Measurements from ENCODE around the gene SSPN. TPM values are rescaled to one million over a fixed set of nuclear protein-coding genes. Genes with fewer than 3 reads are reported as not detected.

Gene SSPN
- total and polyA plus RNA-seq, 9 of the 15 experiments (the other 6 are each of a cell fraction or from before 2014, with no cell fraction given) = 0.40 TPM; not detected in 8

DNA sequence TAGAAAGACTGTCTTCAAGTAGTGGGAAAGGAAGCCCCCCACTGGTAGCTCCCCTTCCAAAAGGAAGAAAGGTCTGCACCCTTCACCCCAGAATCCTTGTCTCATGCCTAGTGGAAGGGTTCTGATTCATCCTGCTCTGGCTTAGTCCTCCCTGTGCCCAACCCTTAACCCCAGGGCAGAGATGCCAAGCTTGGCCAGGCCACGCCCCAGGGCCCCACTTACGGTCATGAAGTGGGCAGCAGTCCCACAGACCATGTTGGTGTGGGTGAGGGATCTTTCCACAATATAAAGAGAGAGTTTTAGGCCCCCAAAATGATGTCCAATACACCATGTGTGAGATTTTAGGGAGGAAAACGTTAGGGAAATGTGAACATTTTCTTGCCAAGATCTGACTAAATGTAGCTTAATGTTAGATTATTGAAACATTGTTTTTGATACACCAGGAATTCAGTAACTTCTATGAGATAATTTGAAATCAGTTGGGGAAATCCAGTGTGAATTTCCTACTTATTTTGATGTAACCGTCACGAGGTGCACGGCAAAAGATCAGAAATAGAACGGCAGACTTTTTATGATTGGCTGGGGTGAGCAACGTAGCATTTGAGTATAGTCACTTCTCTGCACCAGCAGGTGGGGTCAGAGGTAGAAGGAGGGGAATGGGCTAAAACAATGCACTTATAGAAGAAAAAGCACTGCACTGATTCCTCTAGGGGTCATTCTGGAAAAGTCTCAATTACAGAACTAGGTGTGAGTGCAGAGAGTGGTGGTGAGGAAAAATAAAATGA, 8.2 kb upstream of the SSPN start:
- ChIA-PET CTCF (ENCODE audit: low intra/inter-chr PET ratio) (interaction anchor here (0.8 kb wide), 1 partner anchor 247 kb away, joined by 3 read pairs; no protein-coding TSS in a partner anchor), POLR2A (interaction anchor here (0.6 kb wide), 1 partner anchor 1268 kb away, joined by 3 read pairs; no protein-coding TSS in a partner anchor)
- 1% methylated on average over 8 of the region's 8 CpGs for WGBS (ENCODE audit: insufficient coverage, low coverage, missing lambda C conversion rate)
- no peaks in the 10 kb centered on the region for H3K4me1 ChIP-seq (replicated peaks in 1 of 2; ENCODE audit: control insufficient read depth in 2 of 2, insufficient read depth in 2 of 2, low read length in 2 of 2)
- peak; percentile 51; the same call in 2 of the 3 replicates for ATAC-seq
- no peak overlapping the region for H2AFZ ChIP-seq (ENCODE audit: low read depth, low read length)
- intact Hi-C loops (cut with micrococcal nuclease) = no loop called here
- no peaks in the 10 kb centered on the region for H3K36me3 ChIP-seq (ENCODE audit: control insufficient read depth, insufficient read depth, low read length)
- no peak overlapping the region for H3K27ac ChIP-seq (ENCODE audit: extremely low read depth, low read depth, low read length)
- H3K27me3 ChIP-seq (ENCODE audit: control insufficient read depth in 2 of 2, insufficient read depth in 2 of 2, low read length in 2 of 2) = peaks cover 0 to 6% of the 10 kb centered on the region in 2 experiments; a peak in 2 of 5 replicates
- no peak overlapping the region for H3K4me2 ChIP-seq (ENCODE audit: insufficient read depth, low read length)
- H4K20me1 ChIP-seq (replicated peaks; ENCODE audit: control insufficient read depth, insufficient read depth, low read length) = no peaks in the 10 kb centered on the region
- peak in 1 of 4 experiments; percentile 3 for DNase-seq (ENCODE audit: extremely low read depth in 1 of 4, low spot score in 3 of 4)
- H3K9me3 ChIP-seq (replicated peaks; ENCODE audit: control insufficient read depth, insufficient read depth, low read depth, low read length) = no peaks in the 10 kb centered on the region
- no peak overlapping the region for H3K9ac ChIP-seq (ENCODE audit: insufficient read depth in 1 of 2, low read depth in 2 of 2, low read length in 2 of 2)
- FAIRE-seq = no peak
- no TSS peak for BruUV-seq (replicated peaks)
- no peak overlapping the region for H3K4me3 ChIP-seq
- in situ Hi-C loops (cut with MboI) = no loop called here
- H3K9me1 ChIP-seq (ENCODE audit: control insufficient read depth, insufficient read depth, low read length) = no peaks in the 10 kb centered on the region
- TF ChIP-seq RBM15 (IDR thresholded peaks at IDR 0.05; ENCODE audit: insufficient read depth, low read length) (no peak), CHCHD3 (CRISPR knock-in tag; IDR thresholded peaks at IDR 0.05) (no peak), RAD21 (CRISPR knock-in tag; conservative IDR thresholded peaks at IDR 0.05 in 1 of 2, IDR thresholded peaks at IDR 0.05 in 1 of 2) (peak; percentile 19 to 50), CTCF (IDR thresholded peaks at IDR 0.05 in 2 of 3, conservative IDR thresholded peaks at IDR 0.05 in 1 of 3; ENCODE audit: insufficient read depth in 2 of 3, low read depth in 1 of 3, low read length in 3 of 3) (peak in 2 of 3 experiments; percentile 24 to 39; a peak in 3 of 6 replicates)
- TF ChIP-seq, protein P1, sequence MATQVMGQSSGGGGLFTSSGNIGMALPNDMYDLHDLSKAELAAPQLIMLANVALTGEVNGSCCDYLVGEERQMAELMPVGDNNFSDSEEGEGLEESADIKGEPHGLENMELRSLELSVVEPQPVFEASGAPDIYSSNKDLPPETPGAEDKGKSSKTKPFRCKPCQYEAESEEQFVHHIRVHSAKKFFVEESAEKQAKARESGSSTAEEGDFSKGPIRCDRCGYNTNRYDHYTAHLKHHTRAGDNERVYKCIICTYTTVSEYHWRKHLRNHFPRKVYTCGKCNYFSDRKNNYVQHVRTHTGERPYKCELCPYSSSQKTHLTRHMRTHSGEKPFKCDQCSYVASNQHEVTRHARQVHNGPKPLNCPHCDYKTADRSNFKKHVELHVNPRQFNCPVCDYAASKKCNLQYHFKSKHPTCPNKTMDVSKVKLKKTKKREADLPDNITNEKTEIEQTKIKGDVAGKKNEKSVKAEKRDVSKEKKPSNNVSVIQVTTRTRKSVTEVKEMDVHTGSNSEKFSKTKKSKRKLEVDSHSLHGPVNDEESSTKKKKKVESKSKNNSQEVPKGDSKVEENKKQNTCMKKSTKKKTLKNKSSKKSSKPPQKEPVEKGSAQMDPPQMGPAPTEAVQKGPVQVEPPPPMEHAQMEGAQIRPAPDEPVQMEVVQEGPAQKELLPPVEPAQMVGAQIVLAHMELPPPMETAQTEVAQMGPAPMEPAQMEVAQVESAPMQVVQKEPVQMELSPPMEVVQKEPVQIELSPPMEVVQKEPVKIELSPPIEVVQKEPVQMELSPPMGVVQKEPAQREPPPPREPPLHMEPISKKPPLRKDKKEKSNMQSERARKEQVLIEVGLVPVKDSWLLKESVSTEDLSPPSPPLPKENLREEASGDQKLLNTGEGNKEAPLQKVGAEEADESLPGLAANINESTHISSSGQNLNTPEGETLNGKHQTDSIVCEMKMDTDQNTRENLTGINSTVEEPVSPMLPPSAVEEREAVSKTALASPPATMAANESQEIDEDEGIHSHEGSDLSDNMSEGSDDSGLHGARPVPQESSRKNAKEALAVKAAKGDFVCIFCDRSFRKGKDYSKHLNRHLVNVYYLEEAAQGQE (IDR thresholded peaks at IDR 0.05; ENCODE audit: borderline replicate concordance) = 0 out of 2 replicates have a peak, but pooled peaks have one; percentile 11
- TF ChIP-seq, protein P1 (CRISPR knock-in tag; IDR thresholded peaks at IDR 0.05; ENCODE audit: low read depth) = no peak
- H3K79me2 ChIP-seq (ENCODE audit: control insufficient read depth, insufficient read depth, low read length) = no peaks in the 10 kb centered on the region

All from K562 (cell line).